DMS153 treated with DMSO at 0.1 percent for 48 hours (cell line): Measurements from ENCODE around the gene C4BPB.

Experiments
- DNase-seq: peaks from one replicate; lab custom pipeline; 2025; ENCODE audit not compliant: unreplicated experiment; lab: John Stamatoyannopoulos, UW

The C4BPB gene

DNA sequence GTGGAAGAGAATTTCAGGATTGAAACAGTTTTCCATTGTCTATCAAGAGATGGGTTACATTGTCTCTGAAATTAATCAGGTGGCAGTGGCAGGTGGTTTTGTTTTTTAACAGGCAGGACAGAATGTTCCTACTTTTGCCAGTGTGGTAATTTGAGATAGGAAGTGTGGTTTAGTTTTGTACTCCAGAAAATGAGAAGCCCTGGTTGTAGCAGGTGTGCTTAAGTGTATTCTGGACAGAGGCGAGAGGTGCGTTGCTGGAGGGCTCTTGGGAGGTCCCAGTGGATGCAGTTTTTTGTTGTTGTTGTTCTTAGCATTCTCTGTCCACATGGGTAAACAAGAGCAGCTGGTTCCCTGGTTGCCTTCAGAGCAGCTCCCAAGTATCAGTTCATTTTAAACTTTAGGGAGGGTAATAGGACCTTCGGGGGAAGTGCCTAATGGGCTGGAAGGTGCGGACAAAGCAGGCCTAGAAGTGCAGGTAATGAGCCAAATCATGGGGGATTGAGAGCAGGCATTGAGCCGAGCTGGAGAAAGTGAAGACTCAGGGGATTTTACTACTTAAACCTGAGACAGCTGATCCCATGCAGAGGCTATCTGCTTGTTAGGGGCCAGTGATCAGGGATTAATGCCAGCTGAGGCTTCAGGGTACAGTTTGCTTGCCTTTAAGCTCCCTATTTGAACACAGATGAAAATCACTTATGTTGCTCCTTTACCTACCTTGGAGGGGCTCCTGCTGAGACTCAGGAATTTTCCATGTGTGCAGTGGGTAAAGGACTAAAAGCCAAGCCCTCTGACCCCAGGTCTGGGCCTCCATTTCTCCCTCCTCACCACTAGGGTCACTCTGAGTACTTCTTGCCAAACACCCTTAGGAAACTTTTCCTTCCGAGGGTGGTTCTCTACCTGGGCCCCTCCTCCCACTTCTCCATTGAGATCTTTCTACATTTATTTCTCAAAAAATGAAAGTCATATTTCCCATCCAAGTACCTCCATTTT is 29.5 kb upstream of the C4BPB start:
- peak; percentile 83 for DNase-seq

DNA sequence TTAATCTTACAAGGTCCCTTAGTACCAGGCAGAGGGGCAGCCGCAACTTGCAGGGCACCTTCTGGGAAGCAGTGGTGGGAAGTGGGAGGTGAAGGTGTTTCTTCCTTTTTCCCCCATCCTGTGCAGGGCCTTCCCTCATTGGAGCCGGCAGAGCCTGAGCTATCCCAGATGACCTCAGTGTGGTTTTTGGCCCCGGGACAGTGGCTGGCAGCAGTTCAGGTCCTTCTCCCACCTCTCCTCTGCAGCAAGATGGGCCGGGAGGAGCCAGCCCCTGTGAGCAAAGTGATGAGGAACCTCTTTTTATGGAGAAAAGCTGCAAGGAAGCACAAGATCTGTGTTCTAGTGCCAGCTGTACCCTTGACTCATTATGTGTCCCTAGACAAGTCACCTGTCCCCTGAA is 28.8 kb upstream of the C4BPB start:
- DNase-seq: no peak

DNA sequence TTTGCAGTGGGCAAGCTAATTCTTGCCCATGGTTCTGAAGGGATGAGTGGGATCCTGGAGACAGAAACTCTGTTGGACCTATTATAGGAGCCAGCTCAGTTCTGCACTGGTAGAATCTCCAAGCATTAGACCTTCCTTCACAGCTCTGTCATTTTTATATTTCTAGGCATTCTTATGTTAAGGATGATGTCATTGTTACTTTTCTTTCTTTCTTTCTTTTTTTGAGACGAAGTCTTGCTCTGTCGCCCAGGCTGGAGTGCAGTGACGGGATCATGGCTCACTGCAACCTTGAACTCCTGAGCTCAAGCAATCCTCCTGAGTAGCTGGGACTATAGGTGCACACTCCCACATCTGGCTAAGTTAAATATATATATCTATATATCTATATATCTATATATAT is 28.1 kb upstream of the C4BPB start:
- DNase-seq: no peak

DNA sequence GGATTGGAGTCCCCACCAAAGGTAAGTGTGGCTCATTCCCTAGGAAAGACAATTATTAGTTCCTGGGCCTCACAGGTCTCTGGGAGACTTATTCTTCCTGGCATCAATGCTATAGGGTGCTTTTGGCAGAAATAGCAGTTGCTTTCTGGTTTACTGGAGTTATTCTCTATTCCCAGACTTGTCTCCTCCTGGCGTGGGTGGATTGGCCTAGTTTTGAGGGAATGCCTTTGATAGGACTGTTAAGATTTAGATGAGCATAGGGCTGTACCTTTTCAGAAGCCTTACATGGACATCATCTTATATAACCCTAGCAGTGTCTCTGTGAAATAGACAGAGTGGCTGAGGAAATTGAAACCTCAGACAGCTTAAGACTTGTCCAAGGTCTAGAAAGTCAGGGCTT is 26.6 kb upstream of the C4BPB start:
- no peak for DNase-seq

DNA sequence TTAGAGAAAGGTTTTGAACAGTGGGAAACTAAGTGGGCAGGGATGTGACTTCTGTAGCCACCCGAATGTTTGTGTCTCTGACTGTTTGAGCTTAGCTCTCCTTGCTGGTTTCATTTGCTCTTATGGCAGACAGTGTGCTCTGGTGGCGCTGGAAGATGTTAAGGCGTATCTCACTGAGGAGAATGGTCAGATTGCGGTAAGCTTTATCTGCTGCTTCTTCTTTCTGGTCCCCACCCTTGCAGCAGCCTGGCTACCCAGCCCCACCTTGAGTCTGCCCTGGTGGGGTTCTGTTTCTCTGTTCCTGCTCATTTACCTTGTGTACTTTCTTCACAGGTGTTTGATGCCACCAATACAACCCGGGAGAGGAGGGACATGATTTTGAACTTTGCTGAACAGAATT is 25.6 kb upstream of the C4BPB start:
- DNase-seq: no peak

DNA sequence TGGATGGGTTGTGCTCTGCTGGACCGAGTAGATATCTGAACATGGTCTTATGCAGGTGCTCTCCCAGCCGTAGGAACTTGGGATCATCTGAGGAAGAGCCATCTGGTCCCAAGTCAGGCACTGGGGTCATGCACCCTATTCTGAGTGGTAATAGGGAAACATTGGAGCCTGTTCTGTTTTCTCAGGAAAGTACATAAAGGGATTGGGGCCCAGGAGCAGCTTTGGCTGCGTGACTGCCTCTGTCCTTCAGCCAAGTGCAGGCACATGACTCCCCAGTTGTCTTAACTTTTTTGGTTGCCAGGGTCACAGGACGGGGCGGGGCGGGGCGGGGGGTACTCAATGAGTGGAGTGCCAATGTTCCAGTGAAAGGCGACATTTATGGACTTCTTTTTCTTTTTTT is 24.1 kb upstream of the C4BPB start:
- DNase-seq: no peak

DNA sequence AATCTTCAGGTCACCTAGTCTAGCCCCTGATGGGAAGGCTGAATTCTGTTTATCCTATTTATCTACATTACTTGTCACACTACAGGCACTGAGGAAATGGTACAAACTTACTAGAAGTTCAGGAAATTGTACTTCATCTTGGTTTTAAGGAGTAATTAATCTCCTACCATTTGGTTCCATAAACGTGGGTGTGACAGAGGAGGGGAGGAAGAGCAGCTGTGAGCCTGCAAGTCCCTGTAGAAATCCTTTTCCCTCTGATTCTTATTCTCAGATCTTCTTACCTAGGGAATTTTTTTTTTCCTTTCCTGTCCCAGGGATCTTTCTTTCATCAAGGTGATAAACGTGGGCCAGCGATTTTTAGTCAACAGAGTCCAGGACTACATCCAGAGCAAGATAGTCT is 21.5 kb upstream of the C4BPB start:
- no peak for DNase-seq

DNA sequence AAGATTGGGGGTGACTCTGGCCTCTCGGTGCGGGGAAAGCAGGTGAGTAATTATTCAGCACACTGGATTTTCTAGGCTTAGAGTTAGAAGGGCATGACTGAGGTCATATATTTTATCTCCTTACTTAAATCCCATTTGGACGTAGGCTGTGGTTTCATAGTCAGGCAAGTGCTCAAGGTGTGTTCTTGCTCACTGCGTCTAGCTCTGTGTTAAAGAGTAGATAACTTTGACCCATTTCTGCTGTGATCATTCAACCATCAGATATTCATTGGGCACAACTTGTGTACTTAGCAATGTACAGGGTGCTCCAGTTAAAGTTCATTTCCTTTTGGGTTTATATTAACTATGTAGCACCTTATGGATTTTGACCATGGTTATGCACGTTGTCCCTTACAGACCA is 21.0 kb upstream of the C4BPB start:
- no peak for DNase-seq

DNA sequence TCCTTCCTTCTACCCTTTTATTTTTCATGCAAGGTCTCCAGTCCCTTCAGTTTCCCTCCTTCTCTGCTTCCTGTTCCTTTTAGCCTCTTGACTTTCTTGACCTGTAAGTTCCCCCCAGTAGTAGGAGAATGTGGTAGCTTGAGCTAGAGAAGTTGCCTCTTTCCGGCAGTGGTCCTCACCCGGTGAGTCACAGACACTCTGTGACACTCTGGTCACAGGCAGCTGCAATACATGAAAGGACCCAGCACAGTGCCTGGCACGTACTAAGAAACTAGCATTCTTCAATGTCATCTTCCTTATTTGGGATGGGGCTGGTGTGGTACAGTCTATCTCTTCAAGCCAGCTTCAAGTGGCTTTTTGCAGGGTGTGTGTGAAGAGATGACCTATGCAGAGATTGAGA is 19.6 kb upstream of the C4BPB start:
- DNase-seq: no peak

DNA sequence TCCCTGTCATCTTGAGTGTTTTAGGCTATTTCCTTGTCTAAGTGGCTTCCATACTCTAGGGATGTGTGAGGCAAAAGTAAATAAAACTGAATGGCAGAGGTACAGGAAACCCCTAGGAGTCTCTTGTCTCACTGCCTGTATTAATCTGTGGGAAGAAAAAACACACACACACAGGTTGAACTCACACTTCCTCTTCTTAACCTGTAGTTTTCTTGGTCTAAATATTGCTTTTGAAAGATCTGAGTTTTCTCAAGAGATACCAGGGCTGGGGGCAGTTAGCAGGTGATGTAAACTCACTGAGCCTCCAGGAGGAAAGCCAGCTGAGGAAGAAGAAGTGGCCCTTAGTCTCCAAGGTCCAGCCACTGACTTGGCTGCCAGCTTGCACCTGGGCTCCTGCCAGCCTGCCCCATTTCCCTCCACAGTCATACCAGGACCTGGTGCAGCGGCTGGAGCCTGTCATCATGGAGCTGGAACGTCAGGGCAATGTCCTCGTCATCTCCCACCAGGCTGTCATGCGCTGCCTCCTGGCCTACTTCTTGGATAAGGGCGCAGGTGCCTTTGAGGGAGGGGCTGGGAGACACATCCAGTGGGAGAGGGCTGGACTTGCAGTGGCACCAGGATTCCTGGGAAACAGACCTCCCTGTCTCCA is 18.7 kb upstream of the C4BPB start:
- DNase-seq: peak; percentile 23

DNA sequence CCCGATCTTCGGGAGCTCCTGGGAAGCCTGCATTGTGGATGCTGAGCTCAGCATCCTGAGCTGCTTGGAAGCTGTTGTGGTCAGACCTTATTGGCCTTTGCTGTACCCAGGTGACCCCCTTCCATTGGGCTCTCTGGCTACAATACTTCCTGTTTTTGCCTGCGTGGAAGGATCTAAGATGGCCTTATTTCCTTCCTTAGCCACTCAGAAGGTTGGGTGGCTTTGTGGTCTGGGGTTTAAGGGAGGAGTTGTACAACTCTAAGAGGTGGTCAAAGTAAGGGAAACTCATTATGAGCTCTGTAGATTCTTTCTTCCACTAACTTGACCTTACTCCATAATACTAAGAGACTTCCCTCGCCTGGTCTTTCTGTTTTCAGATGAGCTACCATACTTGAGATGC is 17.8 kb upstream of the C4BPB start:
- no peak for DNase-seq

DNA sequence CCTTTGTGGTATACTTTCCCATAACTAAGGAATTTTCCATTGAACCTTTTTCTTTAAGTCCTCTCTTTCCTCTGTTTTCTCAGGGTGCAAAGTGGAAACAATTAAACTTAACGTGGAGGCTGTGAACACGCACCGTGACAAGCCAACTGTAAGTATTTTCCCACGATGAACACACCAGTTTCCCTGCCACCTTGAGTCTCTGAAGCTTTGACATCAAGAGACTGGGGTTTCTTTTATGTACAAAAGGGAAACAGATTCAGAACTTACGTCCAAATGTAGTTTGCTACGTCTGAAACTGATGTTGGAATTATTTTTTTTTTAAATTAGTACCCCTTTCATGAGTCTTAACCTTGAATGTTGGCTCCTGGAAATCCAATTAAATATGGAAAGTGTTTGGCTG is 17.2 kb upstream of the C4BPB start:
- DNase-seq: no peak

DNA sequence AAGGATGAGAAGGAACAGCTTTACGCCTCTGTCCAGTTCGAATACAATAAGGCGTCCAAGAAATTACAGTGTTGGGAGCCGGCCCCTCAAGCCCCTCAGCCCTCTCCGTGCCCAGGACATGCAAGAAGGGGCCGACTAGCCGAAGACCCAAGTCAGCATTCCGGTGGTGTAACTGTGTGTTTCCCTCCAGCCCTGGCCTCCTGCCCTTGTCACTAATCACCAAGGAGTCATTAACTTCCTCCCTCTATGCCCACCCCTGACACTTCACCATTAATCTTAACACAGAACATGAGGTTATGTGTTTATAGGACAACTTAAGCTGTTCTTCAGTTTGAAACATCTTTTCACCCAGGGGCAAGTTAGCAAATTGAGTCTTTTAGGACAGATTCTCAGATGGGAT is 16.4 kb upstream of the C4BPB start:
- DNase-seq: no peak

DNA sequence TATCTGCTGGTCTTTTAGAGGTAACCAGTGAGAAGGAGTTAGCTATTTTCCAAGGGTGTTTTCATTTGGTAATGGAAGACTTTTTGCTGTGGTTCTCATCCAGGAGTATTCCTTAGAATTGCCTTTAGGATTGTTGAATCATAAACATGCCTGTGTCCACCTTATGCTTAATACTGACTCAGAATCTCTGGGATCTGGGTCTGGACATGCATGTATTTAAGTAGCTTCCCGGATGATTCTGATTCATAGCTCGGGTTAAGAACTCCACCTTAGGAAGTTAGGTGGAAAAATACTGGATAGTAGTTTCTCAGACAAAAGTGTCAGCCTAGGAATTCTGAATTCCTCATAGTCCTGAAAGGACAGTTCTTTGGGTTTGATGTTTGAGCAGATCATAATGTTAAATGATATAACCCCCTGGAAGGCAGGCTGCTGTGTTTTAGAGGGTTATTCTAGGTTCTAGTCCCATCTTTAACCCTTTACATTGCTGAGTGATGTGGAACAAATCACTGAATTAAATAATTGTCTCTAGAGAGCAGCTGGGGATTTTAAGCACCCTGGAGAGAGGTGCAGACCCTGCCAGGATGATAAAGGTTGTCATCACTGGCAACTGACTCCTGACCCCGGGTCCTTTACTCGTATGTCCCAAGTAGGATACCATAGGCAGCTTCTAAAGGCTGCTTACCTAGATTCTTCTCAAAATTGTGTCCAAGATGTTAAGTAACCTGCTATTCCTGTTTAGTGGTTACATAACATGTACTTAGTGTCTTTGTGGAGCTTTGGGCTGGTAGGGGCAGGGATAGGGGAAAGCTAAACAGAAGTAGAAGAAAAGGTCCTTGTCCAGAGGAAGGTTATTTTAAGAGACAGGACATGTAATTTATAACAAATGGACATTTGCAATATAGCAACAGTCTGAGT is 14.5 kb upstream of the C4BPB start:
- DNase-seq: no peak

DNA sequence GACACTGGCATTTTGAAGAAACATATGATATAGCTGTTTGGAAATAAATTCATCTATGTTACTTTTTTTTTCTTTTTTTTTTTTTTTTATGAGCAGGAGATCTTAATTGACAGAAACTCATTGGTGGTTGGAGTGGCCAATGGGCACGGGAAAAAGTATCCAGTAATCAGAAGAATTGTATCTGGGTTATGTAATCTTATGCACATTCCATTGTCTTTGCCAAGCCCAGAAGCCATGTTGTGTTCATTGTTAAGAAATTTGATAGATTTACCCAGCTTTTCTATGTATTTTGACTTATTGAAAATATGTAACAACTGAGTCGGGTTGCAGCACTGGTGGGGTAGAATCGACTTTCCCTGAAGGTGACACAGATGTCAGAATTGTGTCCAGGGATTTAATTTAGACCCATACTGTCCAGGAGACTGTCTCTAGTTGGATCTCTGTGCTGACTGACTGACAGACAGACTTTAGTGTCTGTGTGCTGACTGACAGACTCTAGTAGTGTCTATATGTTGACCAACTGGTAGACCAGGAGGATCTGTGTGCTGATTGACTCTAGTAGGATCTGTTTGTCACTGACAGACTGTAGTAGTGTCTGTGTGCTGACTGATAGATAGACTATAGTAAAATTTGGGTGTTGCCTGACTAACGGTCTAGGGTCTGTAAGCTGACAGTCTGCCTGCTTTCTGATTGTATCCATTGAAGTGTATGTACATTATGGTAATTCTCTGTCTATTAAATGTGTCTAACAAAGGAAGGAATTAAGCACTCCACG is 12.3 kb upstream of the C4BPB start:
- DNase-seq: no peak

DNA sequence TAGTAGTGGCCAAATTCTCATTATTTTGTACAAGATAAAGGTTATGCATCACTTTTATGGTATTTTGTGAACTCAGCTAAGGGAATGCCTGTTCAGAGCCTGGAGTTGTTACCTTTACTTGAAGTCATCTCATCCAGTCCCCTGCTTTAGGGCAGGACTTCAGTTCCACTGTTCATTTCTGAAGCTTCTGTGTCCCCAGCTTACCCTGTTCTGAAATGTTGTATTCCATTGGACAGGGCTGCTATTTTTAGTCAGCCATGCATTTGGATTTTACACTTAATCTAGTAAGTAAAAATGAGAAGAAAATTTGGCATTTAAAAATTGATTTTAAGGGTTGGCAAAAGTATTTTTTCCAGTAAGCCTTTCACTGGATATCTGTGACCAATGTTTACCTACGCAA is 11.6 kb upstream of the C4BPB start:
- DNase-seq: no peak

DNA sequence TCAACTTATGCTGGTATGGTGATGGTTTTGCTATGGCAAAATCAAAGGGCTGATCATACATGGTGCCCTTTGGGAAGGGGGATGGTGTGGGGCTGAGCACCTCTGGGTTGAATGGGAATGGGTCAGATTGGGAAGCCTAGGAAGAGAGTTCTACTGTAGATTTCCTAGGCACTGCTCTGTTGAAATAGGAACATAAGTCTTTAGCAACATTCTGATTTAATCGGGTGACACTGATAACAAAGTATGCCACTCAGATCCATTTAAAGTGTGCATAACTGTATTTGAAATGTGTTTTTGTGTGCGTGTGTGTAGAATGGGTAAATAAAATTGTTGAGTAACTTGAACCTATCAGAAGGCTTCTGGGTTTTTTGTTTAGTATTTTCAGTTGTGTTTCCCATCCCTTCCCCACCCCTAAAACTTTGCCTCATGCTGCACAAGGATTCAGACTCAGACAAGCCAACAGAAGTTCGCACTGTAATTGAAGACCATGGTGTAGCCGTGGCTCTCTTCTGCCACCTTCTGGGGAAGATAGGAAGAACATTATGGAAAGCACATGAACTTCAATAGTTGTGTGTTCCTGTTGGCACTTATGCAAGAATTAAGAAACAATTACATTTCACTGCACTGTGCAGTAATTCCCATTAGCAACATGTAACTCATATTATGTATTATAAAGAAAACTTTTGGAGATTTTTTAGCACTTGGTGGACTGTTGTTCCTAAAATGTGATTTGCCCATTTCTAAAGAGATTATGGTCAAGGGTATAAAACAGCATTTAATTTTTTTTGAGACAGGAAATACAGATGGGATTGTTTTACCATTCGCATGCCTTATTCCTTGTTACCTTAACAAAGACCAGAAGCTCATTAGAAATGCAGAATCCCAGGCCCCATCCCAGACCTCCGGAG is 10.9 kb upstream of the C4BPB start:
- peak; percentile 89 for DNase-seq

DNA sequence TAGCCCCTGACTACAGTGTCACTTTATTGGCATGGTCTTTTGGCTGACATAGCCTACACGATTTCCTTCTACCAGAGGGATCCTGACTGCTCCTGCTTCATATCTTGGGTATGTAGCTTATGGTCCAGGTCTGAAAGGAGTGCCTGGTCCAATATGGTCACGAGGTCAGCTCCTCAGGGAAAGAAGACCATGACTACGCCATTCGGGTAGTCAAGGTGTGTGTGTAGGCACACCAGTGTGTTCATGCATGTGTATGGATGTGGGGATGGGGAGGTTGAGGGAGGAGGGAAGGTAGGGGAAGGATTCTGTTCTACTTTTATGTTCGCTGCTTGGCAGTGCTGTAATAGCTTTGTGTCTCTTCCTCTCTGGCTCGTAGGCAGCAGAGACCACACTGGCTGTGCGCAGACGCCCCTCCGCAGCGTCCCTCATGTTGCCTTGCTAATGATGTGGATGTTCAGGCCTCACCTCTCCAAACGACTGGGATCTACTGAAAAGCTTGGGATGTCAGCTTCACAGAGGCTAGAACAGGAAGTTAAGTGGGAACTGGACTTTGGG is 10.0 kb upstream of the C4BPB start:
- no peak for DNase-seq

DNA sequence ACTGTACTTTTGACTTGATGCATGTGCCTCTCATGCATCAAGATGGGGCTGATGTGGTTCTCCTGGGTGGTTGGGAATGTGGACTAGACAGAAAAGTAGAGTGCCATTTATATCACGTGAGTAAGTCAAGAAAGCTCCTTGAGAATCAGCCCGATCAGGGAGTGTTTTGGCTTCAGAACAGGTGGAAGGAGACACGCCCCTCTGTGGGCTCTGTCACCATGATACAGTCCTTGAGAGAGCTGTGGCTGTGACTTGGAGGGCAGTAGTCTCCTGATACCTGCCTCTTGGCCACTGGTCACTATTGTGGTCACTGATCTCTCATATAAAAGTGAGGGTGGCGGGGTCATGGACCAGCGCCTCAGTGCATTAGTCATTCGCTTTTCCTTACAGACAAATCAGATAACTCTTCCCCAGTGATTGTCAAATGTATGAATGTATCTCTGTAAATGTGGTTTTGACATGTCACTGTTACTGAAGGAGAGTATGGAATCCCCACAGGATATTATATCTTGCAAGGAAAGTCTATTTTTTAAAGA is 8.9 kb upstream of the C4BPB start:
- no peak for DNase-seq
